ENCODE results near the gene SLC17A9. TPM values are rescaled to one million over a fixed set of nuclear protein-coding genes. Genes with fewer than 3 reads are reported as not detected.

Gene SLC17A9
- total RNA-seq, 1 experiment from 2014 or later, result 37.6 TPM

DNA sequence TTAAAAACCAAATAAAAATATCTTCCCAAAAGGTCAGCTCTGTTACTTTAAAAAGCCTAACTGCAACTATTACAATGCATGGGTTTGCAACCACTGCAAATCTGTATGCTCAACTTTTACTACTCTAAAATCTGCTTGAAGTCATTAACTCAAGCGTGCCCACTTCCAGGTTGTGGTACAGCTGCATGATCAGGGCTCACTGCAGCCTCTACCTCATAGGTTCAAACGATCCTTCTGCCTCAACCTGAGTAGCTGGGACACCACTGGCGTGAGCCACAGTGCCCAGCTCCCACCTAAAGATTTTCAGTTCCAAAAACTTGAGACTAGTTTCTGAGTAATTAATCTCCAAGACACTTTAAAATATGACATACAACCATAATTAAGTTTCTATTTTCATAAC, 34.4 kb upstream of the SLC17A9 start:
- Histone ChIP-seq H3K4me2 (ENCODE audit: low read length) (no peak overlapping the region), H3K4me3 (replicated peaks in 1 of 2; ENCODE audit: low read depth in 1 of 2, low read length in 2 of 2) (no peak overlapping the region), H3K9ac (ENCODE audit: low read length) (no peak overlapping the region), H3K79me2 (ENCODE audit: insufficient read depth, low read length) (peaks cover 100% of the 10 kb centered on the region), H3K4me1 (ENCODE audit: control insufficient read depth in 1 of 2, insufficient read depth in 2 of 2, low read length in 2 of 2) (peaks cover 37 to 51% of the 10 kb centered on the region in 2 experiments), H2AFZ (ENCODE audit: low read depth, low read length, poor library complexity, severe bottlenecking) (no peak overlapping the region), H3K9me3 (ENCODE audit: control insufficient read depth in 1 of 2, insufficient read depth in 1 of 2, low read depth in 1 of 2, low read length in 2 of 2) (no peaks in the 10 kb centered on the region), H3K27me3 (ENCODE audit: insufficient read depth, low read length) (no peaks in the 10 kb centered on the region), H3K36me3 (ENCODE audit: control insufficient read depth in 1 of 2, insufficient read depth in 2 of 2, low read length in 2 of 2) (peaks cover 3 to 4% of the 10 kb centered on the region in 2 experiments; a peak in 3 of 4 replicates), H3K27ac (ENCODE audit: low read depth, low read length) (no peak overlapping the region), H3K9me2 (ENCODE audit: insufficient read depth) (no peaks in the 10 kb centered on the region), H4K20me1 (ENCODE audit: insufficient read depth) (peaks cover 59% of the 10 kb centered on the region; the same call in 1 of the 2 replicates)
- ChIA-PET POLR2A (interaction anchor here (1.2 kb wide), 1 partner anchor 18 kb away, joined by 3 read pairs; no protein-coding TSS in a partner anchor), CTCF (interaction anchor here (1.0 to 1.4 kb wide), 3 partner anchors 11 to 17 kb away, joined by 3 to 8 read pairs (median 3); no protein-coding TSS in a partner anchor), RAD21 (ENCODE audit: low non-redundant PET in 1 of 2, low total read pairs in 2 of 2, uncharacterized antibody in 2 of 2, unreplicated experiment in 2 of 2) (no interaction called here)
- DNase-seq (ENCODE audit: low read depth, low spot score) (no peak), ATAC-seq (no peak)
- TF ChIP-seq RAD21 (IDR thresholded peaks at IDR 0.05; ENCODE audit: low read depth) (no peak), ZFX (IDR thresholded peaks at IDR 0.05) (no peak), EZH2 (IDR thresholded peaks at IDR 0.05) (no peak), POLR2A (IDR thresholded peaks at IDR 0.05; ENCODE audit: borderline replicate concordance, extremely low read depth, insufficient read depth, insufficient read length) (no peak), YY1 (IDR thresholded peaks at IDR 0.05; ENCODE audit: extremely low read depth, insufficient replicate concordance, low read depth, low read length) (no peak), FOSL1 (IDR thresholded peaks at IDR 0.05; ENCODE audit: low read depth) (no peak), CBX3 (IDR thresholded peaks at IDR 0.05; ENCODE audit: low read depth) (no peak), ELF1 (IDR thresholded peaks at IDR 0.05; ENCODE audit: borderline replicate concordance, low read depth) (no peak), ZBTB33 (IDR thresholded peaks at IDR 0.05; ENCODE audit: extremely low read depth, insufficient replicate concordance, low read length) (no peak), POLR2AphosphoS5 (IDR thresholded peaks at IDR 0.05; ENCODE audit: low read depth, low read length) (no peak), JUND (IDR thresholded peaks at IDR 0.05) (no peak), ZNF274 (IDR thresholded peaks at IDR 0.05; ENCODE audit: low read depth, low read length) (no peak), CEBPB (IDR thresholded peaks at IDR 0.05; ENCODE audit: low read depth) (no peak)
- TF ChIP-seq, protein P1, sequence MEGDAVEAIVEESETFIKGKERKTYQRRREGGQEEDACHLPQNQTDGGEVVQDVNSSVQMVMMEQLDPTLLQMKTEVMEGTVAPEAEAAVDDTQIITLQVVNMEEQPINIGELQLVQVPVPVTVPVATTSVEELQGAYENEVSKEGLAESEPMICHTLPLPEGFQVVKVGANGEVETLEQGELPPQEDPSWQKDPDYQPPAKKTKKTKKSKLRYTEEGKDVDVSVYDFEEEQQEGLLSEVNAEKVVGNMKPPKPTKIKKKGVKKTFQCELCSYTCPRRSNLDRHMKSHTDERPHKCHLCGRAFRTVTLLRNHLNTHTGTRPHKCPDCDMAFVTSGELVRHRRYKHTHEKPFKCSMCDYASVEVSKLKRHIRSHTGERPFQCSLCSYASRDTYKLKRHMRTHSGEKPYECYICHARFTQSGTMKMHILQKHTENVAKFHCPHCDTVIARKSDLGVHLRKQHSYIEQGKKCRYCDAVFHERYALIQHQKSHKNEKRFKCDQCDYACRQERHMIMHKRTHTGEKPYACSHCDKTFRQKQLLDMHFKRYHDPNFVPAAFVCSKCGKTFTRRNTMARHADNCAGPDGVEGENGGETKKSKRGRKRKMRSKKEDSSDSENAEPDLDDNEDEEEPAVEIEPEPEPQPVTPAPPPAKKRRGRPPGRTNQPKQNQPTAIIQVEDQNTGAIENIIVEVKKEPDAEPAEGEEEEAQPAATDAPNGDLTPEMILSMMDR (IDR thresholded peaks at IDR 0.05 in 2 of 3, conservative IDR thresholded peaks at IDR 0.05 in 1 of 3; ENCODE audit: borderline replicate concordance in 1 of 3, insufficient read depth in 1 of 3, low read depth in 2 of 3, low read length in 2 of 3), result no peak
- intact Hi-C loops (cut with micrococcal nuclease), result no loop called here
- no TSS peak for BruUV-seq (replicated peaks)
